Tibial nerve (tissue), 4 donors: ENCODE data around the gene LTBP2. TPM values are rescaled to one million over a fixed set of nuclear protein-coding genes. Genes with fewer than 3 reads are reported as not detected.
A peak's percentile ranks its signal among the peaks of the same experiment; 100 is the strongest.

Experiments
- DNase-seq, 2 donors: peaks; one replicate each; pipeline ENCODE4 v3.0.0-alpha.2; 2019; ENCODE audit warnings: low spot score in 2 of 2
- H3K27ac ChIP-seq, 4 donors: fragments of 200-600 bp; sonication (generic) in 3 of 4; one replicate each; pipeline ENCODE4 v1.5.1; 2017 to 2019; ENCODE audit warnings: mild to moderate bottlenecking in 1 of 4
- H3K27me3 ChIP-seq, 2 donors: fragments of 200-600 bp; sonication (generic) in 1 of 2; one replicate each; pipeline versions ENCODE4 v1.5.1 to v1.6.0; 2017 to 2019
- H3K36me3 ChIP-seq, 3 donors: fragments of 200-600 bp; sonication (generic); one replicate each; pipeline ENCODE4 v1.5.1; 2018 to 2019
- H3K4me1 ChIP-seq, 4 donors: fragments of 200-600 bp; sonication (generic) in 3 of 4; one replicate each; pipeline ENCODE4 v1.5.1; 2017 to 2019
- H3K4me3 ChIP-seq, 4 donors: fragments of 200-600 bp; sonication (generic) in 3 of 4; one replicate each; pipeline ENCODE4 v1.5.1; 2017 to 2019; ENCODE audit warnings: mild to moderate bottlenecking in 1 of 4, moderate library complexity in 1 of 4
- H3K9me3 ChIP-seq, 4 donors: fragments of 200-600 bp; sonication (generic) in 3 of 4; one replicate each; pipeline ENCODE4 v1.5.1; 2017 to 2019
- EP300 ChIP-seq, 2 donors: sonication (generic); formaldehyde crosslinking; IDR thresholded peaks; one replicate each; pipeline ENCODE4 v1.6.1; 2017; ENCODE audit warnings: antibody characterized with exemption in 2 of 2, mild to moderate bottlenecking in 1 of 2
- POLR2A ChIP-seq, 2 donors: fragments of 450-650 bp; IDR thresholded peaks; one replicate each; pipeline ENCODE4 v1.6.1; 2017; ENCODE audit warnings: antibody characterized with exemption in 2 of 2, mild to moderate bottlenecking in 2 of 2, moderate library complexity in 2 of 2
- WGBS, 2 donors: methylation state at CpG; one replicate each; pipeline ENCODE4 v1.1.5; 2018; 5-methylcytosine and 5-hydroxymethylcytosine counted together
- total RNA-seq, 4 donors: library from RNA; depleted of rRNA; stranded (reverse); fragments of >200 nt; gene quantifications; one replicate each; pipeline ENCODE4 v1.1.0, GENCODE V29; 2016
- TF ChIP-seq, protein P1 (sequence below), 5 experiments: fragments of 200-600 bp in 3 of 5; fragments of 450-650 bp in 2 of 5; sonication (generic) in 3 of 5; IDR thresholded peaks; one replicate each; pipeline ENCODE4 v1.5.1; 2016 to 2019; ENCODE audit warnings: antibody characterized with exemption in 5 of 5, mild to moderate bottlenecking in 3 of 5, moderate library complexity in 2 of 5

The LTBP2 gene
- total RNA-seq = 100 to 1,000 TPM in 2 of 4 donors, 10 to 100 TPM in 2; 67.1 to 276 (median 134) TPM

DNA sequence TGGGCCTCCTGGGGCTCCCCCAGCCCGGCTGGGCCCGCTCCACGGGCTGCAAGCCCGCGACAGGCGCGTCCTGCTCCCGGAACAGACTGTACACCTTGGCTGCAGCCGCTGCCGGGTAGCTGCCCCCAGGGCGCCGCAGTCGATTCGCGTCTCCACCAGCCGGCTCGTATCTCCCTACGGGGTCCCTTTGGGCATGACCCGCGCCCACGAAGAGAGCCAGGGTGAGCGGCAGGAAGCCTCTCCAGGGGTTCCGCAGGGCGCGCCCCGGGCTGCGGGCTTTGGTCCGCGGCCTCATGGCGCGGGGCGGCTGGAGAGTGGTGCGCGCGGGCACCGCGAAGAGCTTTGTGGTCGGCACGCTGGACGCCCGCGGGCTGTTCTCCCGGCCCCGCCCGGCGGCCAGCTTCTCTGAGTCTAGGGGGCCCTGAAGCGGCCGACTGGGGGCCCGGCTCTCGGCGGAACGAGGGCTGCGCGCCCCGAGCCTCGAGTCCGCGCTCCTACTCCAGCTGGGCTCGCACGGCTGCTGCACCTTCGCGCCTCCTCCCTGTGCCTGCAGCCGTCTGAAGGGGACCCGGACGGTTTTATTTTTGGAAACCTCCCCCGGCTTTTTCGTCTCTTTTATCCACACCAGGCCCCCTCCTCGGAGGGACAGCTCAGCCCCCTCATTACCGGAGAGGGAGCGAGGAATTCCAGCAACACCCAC lies at the start of gene LTBP2:
TSS of gene LTBP2 (minus strand) at position 588 of the 700 bp plus-strand sequence. CDS start at position 295, 293 bp downstream.
- Histone ChIP-seq H3K27me3 (no peaks in the 10 kb centered on the region), H3K4me1 (peaks cover 0 to 54% (median 9%) of the 10 kb centered on the region in 4 donors), H3K36me3 (no peaks in the 10 kb centered on the region), H3K27ac (peak within 1 kb of the TSS; percentile 1 to 84 (median 75)), H3K4me3 (peak within 1 kb of the TSS; percentile 60 to 84 (median 72)), H3K9me3 (no peaks in the 10 kb centered on the region)
- no peak for DNase-seq
- WGBS, 2 donors = 0 to 3% methylated on average over 19 to 53 of the region's 70 CpGs
- TF ChIP-seq EP300 (IDR thresholded peaks at IDR 0.05) (no peak), POLR2A (IDR thresholded peaks at IDR 0.05) (no peak)
- TF ChIP-seq, protein P1, sequence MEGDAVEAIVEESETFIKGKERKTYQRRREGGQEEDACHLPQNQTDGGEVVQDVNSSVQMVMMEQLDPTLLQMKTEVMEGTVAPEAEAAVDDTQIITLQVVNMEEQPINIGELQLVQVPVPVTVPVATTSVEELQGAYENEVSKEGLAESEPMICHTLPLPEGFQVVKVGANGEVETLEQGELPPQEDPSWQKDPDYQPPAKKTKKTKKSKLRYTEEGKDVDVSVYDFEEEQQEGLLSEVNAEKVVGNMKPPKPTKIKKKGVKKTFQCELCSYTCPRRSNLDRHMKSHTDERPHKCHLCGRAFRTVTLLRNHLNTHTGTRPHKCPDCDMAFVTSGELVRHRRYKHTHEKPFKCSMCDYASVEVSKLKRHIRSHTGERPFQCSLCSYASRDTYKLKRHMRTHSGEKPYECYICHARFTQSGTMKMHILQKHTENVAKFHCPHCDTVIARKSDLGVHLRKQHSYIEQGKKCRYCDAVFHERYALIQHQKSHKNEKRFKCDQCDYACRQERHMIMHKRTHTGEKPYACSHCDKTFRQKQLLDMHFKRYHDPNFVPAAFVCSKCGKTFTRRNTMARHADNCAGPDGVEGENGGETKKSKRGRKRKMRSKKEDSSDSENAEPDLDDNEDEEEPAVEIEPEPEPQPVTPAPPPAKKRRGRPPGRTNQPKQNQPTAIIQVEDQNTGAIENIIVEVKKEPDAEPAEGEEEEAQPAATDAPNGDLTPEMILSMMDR (IDR thresholded peaks at IDR 0.05) = no peak

DNA sequence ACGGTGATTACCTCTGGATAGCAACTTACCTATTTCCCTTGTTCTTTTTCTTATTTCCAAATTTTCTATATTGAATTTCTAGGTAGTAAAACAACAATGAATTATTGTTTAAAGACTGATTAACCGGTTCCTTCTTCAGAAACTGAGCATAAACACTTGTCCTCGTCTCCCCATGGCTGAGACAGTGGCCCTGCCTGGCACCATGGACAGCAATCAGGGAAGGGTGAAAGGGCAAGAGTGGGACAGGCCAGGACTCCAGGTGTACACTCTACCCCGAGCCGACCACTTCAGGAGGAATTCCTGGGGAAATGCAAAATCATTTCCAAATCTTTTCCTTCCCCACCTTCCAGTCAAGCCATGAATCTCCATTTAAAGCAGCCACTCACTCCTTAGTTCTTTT lies 48.8 kb upstream of the LTBP2 start:
- H3K27ac ChIP-seq = peak overlapping the region in 3 of 4 donors; percentile 14 to 82 (median 82)
- peaks cover 0 to 46% (median 12%) of the 10 kb centered on the region in 4 donors for H3K4me1 ChIP-seq
- TF ChIP-seq EP300 (IDR thresholded peaks at IDR 0.05) (no peak), POLR2A (IDR thresholded peaks at IDR 0.05) (no peak)
- TF ChIP-seq, protein P1 (IDR thresholded peaks at IDR 0.05) = no peak
- 64 to 73% methylated on average over 5 of the region's 5 CpGs for WGBS, 2 donors
- peaks cover 0 to 52% (median 0%) of the 10 kb centered on the region in 3 donors for H3K36me3 ChIP-seq
- H3K4me3 ChIP-seq = no peak overlapping the region
- no peak for DNase-seq
- no peaks in the 10 kb centered on the region for H3K27me3 ChIP-seq
- no peaks in the 10 kb centered on the region for H3K9me3 ChIP-seq

DNA sequence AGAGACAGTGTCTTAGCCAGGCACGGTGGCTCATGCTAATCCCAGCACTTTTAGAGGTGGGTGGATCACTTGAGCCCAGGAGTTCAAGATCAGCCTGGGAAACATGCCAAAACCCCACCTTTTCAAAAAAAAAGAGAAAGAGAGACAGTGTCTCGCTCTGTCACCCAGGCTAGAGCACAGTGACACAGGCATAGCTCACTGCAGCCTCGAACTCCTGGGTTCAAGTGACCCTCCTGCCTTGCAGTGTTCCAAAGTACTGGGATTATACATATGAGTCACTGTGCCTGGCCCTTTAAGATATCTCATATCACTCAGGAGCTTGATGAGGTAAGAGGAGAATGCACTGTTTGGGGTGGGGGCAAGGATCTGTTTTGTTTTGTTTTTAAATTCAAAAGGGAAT lies 48.1 kb upstream of the LTBP2 start:
- Histone ChIP-seq H3K4me3 (no peak overlapping the region), H3K36me3 (peaks cover 0 to 50% (median 0%) of the 10 kb centered on the region in 3 donors), H3K9me3 (no peaks in the 10 kb centered on the region), H3K27me3 (no peaks in the 10 kb centered on the region), H3K4me1 (peaks cover 0 to 52% (median 16%) of the 10 kb centered on the region in 4 donors), H3K27ac (peak overlapping the region in 2 of 4 donors; percentile 82)
- WGBS, 2 donors = 80 to 88% methylated on average over 3 of the region's 3 CpGs
- TF ChIP-seq, protein P1 (IDR thresholded peaks at IDR 0.05) = no peak
- TF ChIP-seq POLR2A (IDR thresholded peaks at IDR 0.05) (no peak), EP300 (IDR thresholded peaks at IDR 0.05) (no peak)
- no peak for DNase-seq

DNA sequence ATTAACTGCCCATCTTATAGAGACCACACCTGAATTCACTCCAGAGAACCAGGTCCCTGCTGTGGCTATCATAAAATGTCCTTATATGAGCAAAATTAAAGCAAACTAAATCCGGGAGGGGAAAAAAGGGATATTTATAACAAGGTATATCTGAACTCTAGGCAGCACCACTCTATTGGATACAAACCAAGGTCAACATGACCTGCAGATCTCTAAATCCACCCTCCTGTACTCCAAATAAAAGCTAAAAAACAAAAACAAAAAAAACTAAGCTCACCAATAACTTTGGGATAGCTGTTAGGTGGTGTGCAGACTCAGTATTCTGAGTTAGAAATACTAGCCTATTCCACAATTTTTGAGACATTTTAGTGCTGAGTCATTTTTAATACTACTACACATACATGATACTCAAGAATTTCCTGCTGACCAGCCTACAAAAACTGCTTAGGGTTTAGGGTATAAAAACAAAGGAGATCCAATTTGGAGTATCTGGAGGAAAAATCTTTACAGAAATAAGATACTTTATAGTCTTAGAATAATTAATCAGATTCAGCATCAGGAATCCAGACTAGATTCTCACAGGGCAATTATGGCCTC lies 46.6 kb upstream of the LTBP2 start:
- H3K9me3 ChIP-seq = no peaks in the 10 kb centered on the region
- no peak for DNase-seq
- H3K36me3 ChIP-seq = peaks cover 0 to 44% (median 0%) of the 10 kb centered on the region in 3 donors
- TF ChIP-seq EP300 (IDR thresholded peaks at IDR 0.05) (no peak), POLR2A (IDR thresholded peaks at IDR 0.05) (no peak)
- TF ChIP-seq, protein P1 (IDR thresholded peaks at IDR 0.05) = no peak
- H3K27ac ChIP-seq = no peak overlapping the region
- peaks cover 0 to 62% (median 16%) of the 10 kb centered on the region in 4 donors for H3K4me1 ChIP-seq
- no peaks in the 10 kb centered on the region for H3K27me3 ChIP-seq
- 76 to 80% methylated on average over 1 of the region's 1 CpG for WGBS, 2 donors
- H3K4me3 ChIP-seq = no peak overlapping the region

DNA sequence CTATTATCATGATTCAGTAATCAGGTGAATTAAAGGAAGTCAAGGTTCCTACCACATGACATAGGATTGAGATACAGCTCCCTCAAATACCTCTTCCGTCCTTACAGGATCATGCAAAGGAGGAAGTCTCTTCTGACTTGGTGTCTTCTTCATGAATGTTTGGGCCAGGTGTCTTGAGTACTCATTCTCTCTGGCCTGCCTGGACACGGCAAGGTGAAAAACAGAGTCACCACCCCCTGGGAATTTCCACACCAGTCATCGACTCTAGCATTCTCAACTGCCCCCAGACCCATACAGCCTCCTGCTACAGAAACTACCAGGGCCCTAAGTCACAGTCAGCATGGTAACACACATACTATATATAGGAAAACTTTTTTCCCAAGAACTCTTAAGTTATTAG lies 44.9 kb upstream of the LTBP2 start:
- WGBS, 2 donors = 82 to 96% methylated on average over 3 of the region's 3 CpGs
- Histone ChIP-seq H3K4me3 (no peak overlapping the region), H3K4me1 (peaks cover 0 to 64% (median 13%) of the 10 kb centered on the region in 4 donors), H3K36me3 (peaks cover 0 to 27% (median 0%) of the 10 kb centered on the region in 3 donors), H3K9me3 (no peaks in the 10 kb centered on the region), H3K27ac (peak overlapping the region in 2 of 4 donors; percentile 54 to 79), H3K27me3 (no peaks in the 10 kb centered on the region)
- no peak for DNase-seq
- TF ChIP-seq POLR2A (IDR thresholded peaks at IDR 0.05) = no peak
- TF ChIP-seq EP300 (IDR thresholded peaks at IDR 0.05) = no peak
- TF ChIP-seq, protein P1 (IDR thresholded peaks at IDR 0.05) = no peak
